Subcutaneous abdominal adipose tissue (tissue), 5 donors: ENCODE results near the gene RNASEH2B.

ENCODE experiments used
- H3K27ac ChIP-seq: one replicate; pipeline ENCODE4 v1.7.0; 2013; ENCODE audit warnings: low read depth, mild to moderate bottlenecking, inconsistent platforms, low read length, moderate library complexity
- H3K27me3 ChIP-seq, 5 donors: one replicate each; pipeline ENCODE4 v1.7.0; 2013; ENCODE audit warnings: low read length in 5 of 5, inconsistent platforms in 1 of 5; ENCODE audit not compliant: control insufficient read depth in 5 of 5, insufficient read depth in 4 of 5
- H3K36me3 ChIP-seq, 5 donors: one replicate each; pipeline ENCODE4 v1.7.0; 2013; ENCODE audit warnings: low read length in 5 of 5; ENCODE audit not compliant: control insufficient read depth in 5 of 5, insufficient read depth in 5 of 5
- H3K4me1 ChIP-seq, 5 donors: one replicate each; pipeline ENCODE4 v1.7.0; 2013; ENCODE audit warnings: low read length in 5 of 5, mild to moderate bottlenecking in 3 of 5, moderate library complexity in 1 of 5; ENCODE audit not compliant: control insufficient read depth in 5 of 5, insufficient read depth in 5 of 5
- H3K4me3 ChIP-seq, 5 donors: one replicate each; pipeline ENCODE4 v1.7.0; 2013; ENCODE audit warnings: low read length in 5 of 5, low read depth in 1 of 5
- H3K9ac ChIP-seq, 5 donors: one replicate each; pipeline ENCODE4 v1.7.0; 2013; ENCODE audit warnings: low read length in 5 of 5, mild to moderate bottlenecking in 4 of 5, moderate library complexity in 3 of 5
- H3K9me3 ChIP-seq, 5 donors: one replicate each; pipeline ENCODE4 v1.7.0; 2013; ENCODE audit warnings: low read length in 5 of 5; ENCODE audit not compliant: control insufficient read depth in 5 of 5
- donor health status: healthy.
- donor health status: healthy.
- donor health status: healthy.
- donor health status: healthy.
- donor health status: healthy.

RNASEH2B gene

GRCh38 chr13:50909605-50910484 is at the start of gene RNASEH2B:
RNASEH2B (plus strand) TSS chr13:50909791; CDS start chr13:50910077, 286 bp downstream.
- Histone ChIP-seq H3K9me3 (no peaks in the 10 kb centered on the region), H3K27ac (peak within 1 kb of the TSS; percentile 73), H3K4me3 (peak within 1 kb of the TSS; percentile 71 to 90 (median 84)), H3K9ac (peak within 1 kb of the TSS; percentile 67 to 91 (median 85)), H3K27me3 (no peaks in the 10 kb centered on the region), H3K4me1 (peaks cover 0 to 33% (median 24%) of the 10 kb centered on the region in 5 donors), H3K36me3 (no peaks in the 10 kb centered on the region)

GRCh38 chr13:50864492-50864891 is 45.1 kb upstream of the RNASEH2B start:
- Histone ChIP-seq H3K4me3 (no peak overlapping the region), H3K36me3 (no peaks in the 10 kb centered on the region)

GRCh38 chr13:50866817-50867636 is 42.6 kb upstream of the RNASEH2B start:
- Histone ChIP-seq H3K36me3 (no peaks in the 10 kb centered on the region), H3K27ac (no peak overlapping the region), H3K4me1 (no peaks in the 10 kb centered on the region), H3K27me3 (no peaks in the 10 kb centered on the region), H3K4me3 (no peak overlapping the region), H3K9me3 (no peaks in the 10 kb centered on the region), H3K9ac (no peak overlapping the region)

More at GRCh38 chr13:50864492-50864891, 45.1 kb upstream of the RNASEH2B start:
- Histone ChIP-seq H3K27ac (no peak overlapping the region), H3K9ac (no peak overlapping the region), H3K27me3 (peaks cover 0 to 2% (median 0%) of the 10 kb centered on the region in 5 donors), H3K4me1 (no peaks in the 10 kb centered on the region), H3K9me3 (peaks cover 0 to 4% (median 0%) of the 10 kb centered on the region in 5 donors)

GRCh38 chr13:50867637-50867945 is 42.0 kb upstream of the RNASEH2B start:
- no peaks in the 10 kb centered on the region for H3K9me3 ChIP-seq
- H3K4me3 ChIP-seq, result no peak overlapping the region
- H3K27me3 ChIP-seq, result no peaks in the 10 kb centered on the region
- no peak overlapping the region for H3K9ac ChIP-seq
- H3K4me1 ChIP-seq, result no peaks in the 10 kb centered on the region
- no peaks in the 10 kb centered on the region for H3K36me3 ChIP-seq
- H3K27ac ChIP-seq, result no peak overlapping the region

GRCh38 chr13:50871405-50871804 is 38.2 kb upstream of the RNASEH2B start:
- no peaks in the 10 kb centered on the region for H3K36me3 ChIP-seq
- H3K9ac ChIP-seq, result no peak overlapping the region
- no peak overlapping the region for H3K4me3 ChIP-seq
- no peaks in the 10 kb centered on the region for H3K4me1 ChIP-seq
- no peaks in the 10 kb centered on the region for H3K27me3 ChIP-seq
- no peaks in the 10 kb centered on the region for H3K9me3 ChIP-seq
- H3K27ac ChIP-seq, result no peak overlapping the region

GRCh38 chr13:50873467-50873866 is 36.1 kb upstream of the RNASEH2B start:
- Histone ChIP-seq H3K9me3 (no peaks in the 10 kb centered on the region), H3K4me3 (no peak overlapping the region), H3K4me1 (no peaks in the 10 kb centered on the region), H3K27ac (no peak overlapping the region), H3K27me3 (no peaks in the 10 kb centered on the region), H3K36me3 (no peaks in the 10 kb centered on the region), H3K9ac (no peak overlapping the region)

- Histone ChIP-seq H3K27ac (no peak overlapping the region), H3K4me3 (no peak overlapping the region), H3K36me3 (no peaks in the 10 kb centered on the region), H3K27me3 (no peaks in the 10 kb centered on the region), H3K9me3 (no peaks in the 10 kb centered on the region), H3K9ac (no peak overlapping the region), H3K4me1 (no peaks in the 10 kb centered on the region)
Measured at GRCh38 chr13:50873991-50874390, 35.6 kb upstream of the RNASEH2B start.

GRCh38 chr13:50882816-50883435 is 26.7 kb upstream of the RNASEH2B start:
- no peaks in the 10 kb centered on the region for H3K9me3 ChIP-seq
- no peak overlapping the region for H3K27ac ChIP-seq
- no peak overlapping the region for H3K9ac ChIP-seq
- H3K4me3 ChIP-seq, result no peak overlapping the region
- no peaks in the 10 kb centered on the region for H3K36me3 ChIP-seq
- no peaks in the 10 kb centered on the region for H3K4me1 ChIP-seq
- H3K27me3 ChIP-seq, result no peaks in the 10 kb centered on the region

GRCh38 chr13:50883728-50884127 is 25.9 kb upstream of the RNASEH2B start:
- Histone ChIP-seq H3K9ac (no peak overlapping the region), H3K36me3 (no peaks in the 10 kb centered on the region), H3K9me3 (no peaks in the 10 kb centered on the region), H3K27me3 (no peaks in the 10 kb centered on the region), H3K4me1 (no peaks in the 10 kb centered on the region), H3K4me3 (no peak overlapping the region), H3K27ac (no peak overlapping the region)

GRCh38 chr13:50884265-50884664 is 25.3 kb upstream of the RNASEH2B start:
- Histone ChIP-seq H3K27me3 (no peaks in the 10 kb centered on the region), H3K36me3 (no peaks in the 10 kb centered on the region), H3K27ac (no peak overlapping the region), H3K4me1 (no peaks in the 10 kb centered on the region), H3K9me3 (no peaks in the 10 kb centered on the region), H3K9ac (no peak overlapping the region), H3K4me3 (no peak overlapping the region)
